Hepatocyte (in vitro differentiated cells): Measurements from ENCODE around the gene KLKB1. TPM values are rescaled to one million over a fixed set of nuclear protein-coding genes. Genes with fewer than 3 reads are reported as not detected.

ENCODE experiments used
- DNase-seq: peaks from one replicate; pipeline ENCODE4 v3.0.0-alpha.2; 2016; ENCODE audit warnings: low spot score
- H2AFZ ChIP-seq: fragments of 200-600 bp; sonication (generic); 2 replicates; pipeline ENCODE4 v1.6.0; 2016; ENCODE audit warnings: antibody characterized with exemption, mild to moderate bottlenecking
- H3K27ac ChIP-seq: fragments of 200-600 bp; sonication (generic); 2 replicates; pipeline ENCODE4 v1.5.1; 2016; ENCODE audit warnings: mild to moderate bottlenecking
- H3K27me3 ChIP-seq: fragments of 200-600 bp; sonication (generic); 2 replicates; pipeline ENCODE4 v1.6.1; 2016
- H3K36me3 ChIP-seq: fragments of 200-600 bp; sonication (generic); replicated peaks from 2 replicates; pipeline ENCODE4 v1.5.1; 2016; ENCODE audit warnings: low read depth; ENCODE audit not compliant: insufficient read depth
- H3K4me1 ChIP-seq: fragments of 200-600 bp; sonication (generic); 2 replicates; pipeline ENCODE4 v1.5.1; 2016; ENCODE audit warnings: mild to moderate bottlenecking, moderate library complexity; ENCODE audit not compliant: insufficient read depth
- H3K4me2 ChIP-seq: fragments of 200-600 bp; sonication (generic); 2 replicates; pipeline ENCODE4 v1.6.0; 2016
- H3K4me3 ChIP-seq: fragments of 200-600 bp; sonication (generic); 2 replicates; pipeline ENCODE4 v1.5.1; 2016; ENCODE audit warnings: mild to moderate bottlenecking
- H3K79me2 ChIP-seq: fragments of 200-600 bp; sonication (generic); 2 replicates; pipeline ENCODE4 v1.6.0; 2017; ENCODE audit warnings: mild to moderate bottlenecking
- H3K9me2 ChIP-seq: fragments of 200-600 bp; sonication (generic); replicated peaks from 2 replicates; pipeline ENCODE4 v1.6.0; 2017; ENCODE audit warnings: mild to moderate bottlenecking; ENCODE audit not compliant: insufficient read depth
- H3K9me3 ChIP-seq: fragments of 200-600 bp; sonication (generic); 2 replicates; pipeline ENCODE4 v1.5.1; 2016; ENCODE audit warnings: low read depth, mild to moderate bottlenecking
- H4K20me1 ChIP-seq: fragments of 200-600 bp; sonication (generic); 2 replicates; pipeline ENCODE4 v1.6.0; 2016; ENCODE audit warnings: mild to moderate bottlenecking; ENCODE audit not compliant: insufficient read depth, poor library complexity, severe bottlenecking
- CTCF ChIP-seq: fragments of 200-600 bp; sonication (generic); IDR thresholded peaks from 2 replicates; pipeline ENCODE4 v1.5.1; 2016; ENCODE audit warnings: antibody characterized with exemption, mild to moderate bottlenecking; ENCODE audit not compliant: poor library complexity
- EZH2 ChIP-seq: fragments of 200-600 bp; sonication (generic); IDR thresholded peaks from 2 replicates; pipeline ENCODE4 v1.6.1; 2016; ENCODE audit warnings: antibody characterized with exemption, mild to moderate bottlenecking, borderline replicate concordance
- EZH2phosphoT487 ChIP-seq: fragments of 200-600 bp; sonication (generic); IDR thresholded peaks from one replicate; pipeline ENCODE4 v1.6.1; 2018; ENCODE audit warnings: antibody characterized with exemption, mild to moderate bottlenecking, low read depth, moderate library complexity; ENCODE audit not compliant: unreplicated experiment, severe bottlenecking
- WGBS: methylation state at CpG from one replicate; pipeline ENCODE4 v1.1.6; 2016; ENCODE audit warnings: low lambda C conversion rate; ENCODE audit errors: missing lambda C conversion rate; 5-methylcytosine and 5-hydroxymethylcytosine counted together
- polyA plus RNA-seq: library from polyadenylated mRNA; unstranded; fragments of >200 nt; fragmentation: Nextera tagmentation; extraction: Ambion mirVana; gene quantifications from 2 replicates; pipeline ENCODE4 v1.2.1, GENCODE V29; 2016
- total RNA-seq: library from RNA; depleted of rRNA; stranded (reverse); fragments of >200 nt; gene quantifications from 2 replicates; pipeline ENCODE4 v1.2.3, GENCODE V29; 2014

Gene KLKB1
- total and polyA plus RNA-seq, 2 experiments from 2014 or later: 8.8 to 20.3 TPM

- H3K36me3 ChIP-seq: no peaks in the 10 kb centered on the region
- no peaks in the 10 kb centered on the region for H4K20me1 ChIP-seq
- no peak overlapping the region for H3K4me2 ChIP-seq
- no peak overlapping the region for H3K4me3 ChIP-seq
- no peak for DNase-seq
- no peaks in the 10 kb centered on the region for H3K79me2 ChIP-seq
- no peak overlapping the region for H2AFZ ChIP-seq
- no peaks in the 10 kb centered on the region for H3K9me3 ChIP-seq
- H3K9me2 ChIP-seq: no peaks in the 10 kb centered on the region
- no peaks in the 10 kb centered on the region for H3K27me3 ChIP-seq
- H3K27ac ChIP-seq: no peak overlapping the region
- 96% methylated on average over 3 of the region's 3 CpGs for whole genome bisulfite sequencing
- H3K4me1 ChIP-seq: no peaks in the 10 kb centered on the region
- TF ChIP-seq EZH2phosphoT487: no peak
- TF ChIP-seq EZH2: no peak
- no peak for TF ChIP-seq CTCF
These were observed 27.8 kb downstream of the KLKB1 start for GRCh38 chr4:186255122-186255521.

- Histone ChIP-seq H3K27ac (no peak overlapping the region), H2AFZ (no peak overlapping the region)
These were observed 31.0 kb downstream of the KLKB1 start for GRCh38 chr4:186258216-186258811.

GRCh38 chr4:186260117-186260503 lies 32.8 kb downstream of the KLKB1 start:
- no peaks in the 10 kb centered on the region for H4K20me1 ChIP-seq
- TF ChIP-seq CTCF (no peak), EZH2 (no peak), EZH2phosphoT487 (no peak)
- peaks cover 8% of the 10 kb centered on the region for H3K4me1 ChIP-seq
- no peak overlapping the region for H3K4me3 ChIP-seq
- H3K36me3 ChIP-seq: no peaks in the 10 kb centered on the region
- no peaks in the 10 kb centered on the region for H3K27me3 ChIP-seq
- H3K9me2 ChIP-seq: no peaks in the 10 kb centered on the region
- H3K79me2 ChIP-seq: no peaks in the 10 kb centered on the region
- no peak overlapping the region for H3K4me2 ChIP-seq
- no peaks in the 10 kb centered on the region for H3K9me3 ChIP-seq
- 71% methylated on average over 6 of the region's 6 CpGs for WGBS
- peak overlapping the region; percentile 69 for H3K27ac ChIP-seq
- no peak overlapping the region for H2AFZ ChIP-seq
- DNase-seq: peak; percentile 31

More at GRCh38 chr4:186258216-186258811, 31.0 kb downstream of the KLKB1 start:
- Histone ChIP-seq H3K4me3 (no peak overlapping the region), H3K4me2 (no peak overlapping the region), H3K4me1 (peaks cover 8% of the 10 kb centered on the region), H4K20me1 (no peaks in the 10 kb centered on the region), H3K9me3 (no peaks in the 10 kb centered on the region), H3K9me2 (no peaks in the 10 kb centered on the region), H3K27me3 (no peaks in the 10 kb centered on the region), H3K36me3 (no peaks in the 10 kb centered on the region), H3K79me2 (no peaks in the 10 kb centered on the region)
- no peak for DNase-seq
- TF ChIP-seq EZH2phosphoT487 (no peak), CTCF (no peak), EZH2 (no peak)
- 93% methylated on average over 12 of the region's 12 CpGs for WGBS
